IPS-15b (cell line): Measurements from ENCODE around the gene DPP9.

Experiments
- H3K27me3 ChIP-seq: one replicate; pipeline ENCODE4 v1.6.1; 2013; ENCODE audit warnings: low read length; ENCODE audit not compliant: control insufficient read depth, insufficient read depth
- H3K36me3 ChIP-seq: one replicate; pipeline ENCODE4 v1.6.1; 2013; ENCODE audit warnings: low read length; ENCODE audit not compliant: control insufficient read depth, insufficient read depth
- H3K4me1 ChIP-seq: one replicate; pipeline ENCODE4 v1.6.1; 2013; ENCODE audit warnings: mild to moderate bottlenecking, low read length; ENCODE audit not compliant: control insufficient read depth, insufficient read depth
- H3K4me3 ChIP-seq: one replicate; pipeline ENCODE4 v1.5.1; 2013; ENCODE audit warnings: low read depth, low read length
- H3K9ac ChIP-seq: one replicate; pipeline ENCODE4 v1.6.1; 2013; ENCODE audit warnings: low read depth, mild to moderate bottlenecking, low read length
- H3K9me3 ChIP-seq: one replicate; pipeline ENCODE4 v1.6.1; 2013; ENCODE audit warnings: mild to moderate bottlenecking, low read length; ENCODE audit not compliant: control insufficient read depth, insufficient read depth

DPP9 gene

GRCh38 chr19:4704317-4704673 lies 19.3 kb downstream of the DPP9 start:
- Histone ChIP-seq H3K9ac (no peak overlapping the region), H3K36me3 (peaks cover 42% of the 10 kb centered on the region), H3K4me1 (no peaks in the 10 kb centered on the region), H3K4me3 (no peak overlapping the region), H3K27me3 (no peaks in the 10 kb centered on the region), H3K9me3 (no peaks in the 10 kb centered on the region)

- no peaks in the 10 kb centered on the region for H3K9me3 ChIP-seq
- H3K4me1 ChIP-seq = no peaks in the 10 kb centered on the region
- no peaks in the 10 kb centered on the region for H3K27me3 ChIP-seq
- H3K4me3 ChIP-seq = no peak overlapping the region
- no peak overlapping the region for H3K9ac ChIP-seq
- peaks cover 44% of the 10 kb centered on the region for H3K36me3 ChIP-seq
Observed at GRCh38 chr19:4703671-4704316, 19.8 kb downstream of the DPP9 start.

GRCh38 chr19:4702764-4703163 lies 20.9 kb downstream of the DPP9 start:
- Histone ChIP-seq H3K4me1 (no peaks in the 10 kb centered on the region), H3K9me3 (no peaks in the 10 kb centered on the region), H3K36me3 (peaks cover 49% of the 10 kb centered on the region), H3K9ac (no peak overlapping the region), H3K27me3 (no peaks in the 10 kb centered on the region), H3K4me3 (no peak overlapping the region)

DNA sequence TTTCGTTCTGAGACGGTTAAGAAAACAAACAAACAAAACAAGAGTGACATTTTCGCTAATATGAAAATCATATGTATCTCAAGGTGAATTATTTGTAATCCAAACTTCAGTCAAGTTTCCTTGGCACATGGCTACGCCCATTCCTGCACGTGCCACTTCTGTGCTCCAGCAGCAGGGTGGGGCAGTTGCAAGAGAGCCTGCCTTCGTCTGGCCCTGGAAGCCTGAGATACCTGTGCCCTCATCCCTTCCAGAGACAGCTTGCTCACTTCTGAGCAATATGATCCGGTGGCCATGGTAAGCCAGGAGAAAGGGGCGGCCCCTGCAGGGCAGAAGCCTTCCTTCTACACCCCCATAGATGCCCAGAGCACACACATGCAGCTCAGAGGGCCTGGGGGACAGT lies 22.1 kb downstream of the DPP9 start:
- H3K4me1 ChIP-seq = no peaks in the 10 kb centered on the region
- no peaks in the 10 kb centered on the region for H3K27me3 ChIP-seq
- H3K9ac ChIP-seq = no peak overlapping the region
- no peaks in the 10 kb centered on the region for H3K9me3 ChIP-seq
- H3K4me3 ChIP-seq = no peak overlapping the region
- peaks cover 60% of the 10 kb centered on the region for H3K36me3 ChIP-seq

DNA sequence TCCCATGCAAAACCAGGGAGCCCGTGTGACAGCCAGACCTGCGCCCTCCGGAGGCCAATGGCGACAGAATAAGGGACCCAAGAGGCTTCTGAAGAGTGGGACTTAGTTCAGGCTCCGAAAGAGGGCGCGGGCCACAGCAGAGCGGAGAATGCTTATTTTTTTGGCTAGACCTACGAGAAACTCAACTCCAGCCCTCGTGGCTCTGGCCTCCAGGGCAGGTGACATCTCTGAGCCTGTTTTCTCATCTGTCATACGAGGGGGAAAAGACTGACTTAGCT lies 23.0 kb downstream of the DPP9 start:
- Histone ChIP-seq H3K9me3 (no peaks in the 10 kb centered on the region), H3K4me3 (no peak overlapping the region), H3K36me3 (peaks cover 60% of the 10 kb centered on the region), H3K9ac (no peak overlapping the region), H3K27me3 (no peaks in the 10 kb centered on the region), H3K4me1 (no peaks in the 10 kb centered on the region)

- H3K4me1 ChIP-seq = no peaks in the 10 kb centered on the region
- no peak overlapping the region for H3K9ac ChIP-seq
- peaks cover 66% of the 10 kb centered on the region for H3K36me3 ChIP-seq
Observed at GRCh38 chr19:4699826-4700692, 23.6 kb downstream of the DPP9 start.

DNA sequence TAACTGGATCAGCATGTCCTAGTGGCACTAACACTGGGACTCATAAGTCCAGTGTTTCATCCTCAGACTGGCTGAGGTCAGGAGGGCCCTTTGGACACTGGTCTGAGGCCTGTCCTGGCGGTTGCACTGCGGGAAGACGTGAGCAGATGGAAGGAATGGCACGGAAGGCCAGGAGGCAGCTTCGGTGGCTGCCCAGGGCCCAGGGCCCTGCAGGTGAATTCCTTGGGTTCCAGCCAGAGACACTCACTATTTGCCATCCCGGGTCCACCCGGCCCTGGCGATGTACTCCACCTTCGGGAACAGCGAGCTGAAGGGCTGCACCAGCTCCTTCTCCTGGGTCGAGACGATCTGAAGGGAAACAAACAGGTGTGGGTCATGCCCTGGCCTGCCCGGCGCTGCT lies 26.3 kb downstream of the DPP9 start:
- H3K36me3 ChIP-seq = peaks cover 75% of the 10 kb centered on the region
- H3K9me3 ChIP-seq = no peaks in the 10 kb centered on the region
- H3K9ac ChIP-seq = no peak overlapping the region
- H3K27me3 ChIP-seq = no peaks in the 10 kb centered on the region
- H3K4me1 ChIP-seq = no peaks in the 10 kb centered on the region
- no peak overlapping the region for H3K4me3 ChIP-seq

More at GRCh38 chr19:4699826-4700692, 23.6 kb downstream of the DPP9 start:
- no peak overlapping the region for H3K4me3 ChIP-seq
- H3K9me3 ChIP-seq = no peaks in the 10 kb centered on the region
- no peaks in the 10 kb centered on the region for H3K27me3 ChIP-seq

GRCh38 chr19:4695224-4695731 lies 28.4 kb downstream of the DPP9 start:
- Histone ChIP-seq H3K4me3 (no peak overlapping the region), H3K4me1 (no peaks in the 10 kb centered on the region), H3K36me3 (peaks cover 66% of the 10 kb centered on the region), H3K9ac (no peak overlapping the region), H3K27me3 (no peaks in the 10 kb centered on the region), H3K9me3 (no peaks in the 10 kb centered on the region)

DNA sequence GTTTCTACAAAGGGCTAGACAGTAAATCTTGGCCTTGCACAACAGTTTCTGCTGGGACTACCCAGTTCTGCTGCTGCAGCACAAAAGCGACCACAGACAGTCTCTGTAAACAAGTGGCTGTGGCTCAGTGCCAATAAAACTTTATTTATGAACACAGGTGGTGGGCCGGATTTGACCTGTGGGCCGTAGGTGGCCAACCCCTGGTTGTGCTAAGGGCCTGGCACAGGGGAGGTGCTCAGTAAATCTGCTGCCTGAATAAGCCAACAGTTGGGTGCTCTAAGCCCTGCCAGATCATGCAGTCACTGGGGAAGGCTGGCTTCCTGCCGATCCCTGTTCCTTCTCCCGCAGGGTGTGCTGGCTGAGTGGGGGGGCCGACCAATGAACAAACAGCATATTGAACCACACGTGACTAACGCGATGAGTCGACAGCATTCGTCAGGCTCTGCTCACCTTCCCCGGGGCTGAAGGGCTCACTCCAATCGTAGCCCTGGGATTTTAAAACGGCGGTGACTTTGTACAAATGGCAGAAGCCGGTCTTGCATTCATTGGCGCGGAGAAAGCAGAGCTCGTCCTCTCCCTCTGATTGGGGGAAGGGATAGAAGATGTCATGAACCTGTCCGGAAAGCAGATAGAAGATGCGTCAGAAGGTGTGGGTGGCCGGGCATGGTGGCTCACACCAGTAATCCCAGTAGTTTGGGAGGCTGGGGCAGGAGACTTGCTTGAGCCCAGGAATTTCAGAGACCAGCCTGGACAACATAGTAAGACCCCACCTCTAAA lies 29.2 kb downstream of the DPP9 start:
- Histone ChIP-seq H3K9me3 (no peaks in the 10 kb centered on the region), H3K4me3 (no peak overlapping the region), H3K9ac (no peak overlapping the region), H3K27me3 (no peaks in the 10 kb centered on the region), H3K36me3 (peaks cover 66% of the 10 kb centered on the region), H3K4me1 (no peaks in the 10 kb centered on the region)

- Histone ChIP-seq H3K9me3 (no peaks in the 10 kb centered on the region), H3K36me3 (peaks cover 65% of the 10 kb centered on the region), H3K4me1 (no peaks in the 10 kb centered on the region), H3K4me3 (no peak overlapping the region), H3K27me3 (no peaks in the 10 kb centered on the region), H3K9ac (no peak overlapping the region)
Observed at GRCh38 chr19:4693471-4694121, 30.0 kb downstream of the DPP9 start.

GRCh38 chr19:4693078-4693350 lies 30.6 kb downstream of the DPP9 start:
- Histone ChIP-seq H3K4me3 (no peak overlapping the region), H3K9me3 (no peaks in the 10 kb centered on the region), H3K36me3 (peaks cover 67% of the 10 kb centered on the region), H3K9ac (no peak overlapping the region), H3K4me1 (no peaks in the 10 kb centered on the region), H3K27me3 (no peaks in the 10 kb centered on the region)
